HCT116 (cell line): ENCODE data around the gene GHRHR. TPM values are rescaled to one million over a fixed set of nuclear protein-coding genes. Genes with fewer than 3 reads are reported as not detected.

ENCODE experiments used
- ATAC-seq: fragments of 200-7000 bp; cut with Tn5 transposase; 2 replicates; pipeline ENCODE4 v1.9.1; 2020; ENCODE audit warnings: mild to moderate bottlenecking, moderate library complexity
- BruUV-seq: library from RNA; stranded (reverse); fragments of 400-500 nt; replicated peaks from 2 replicates; lab custom pipeline; 2021; lab: Mats Ljungman, UMichigan
- CTCF ChIA-PET: fragments of 300-600 bp; sonication (Branson Sonifier 250); formaldehyde crosslinking; loops from one replicate; lab custom pipeline; 2021; ENCODE audit warnings: antibody characterized with exemption; lab: Charles Lee
- POLR2A ChIA-PET: fragments of 300-600, 350-600 bp; sonication (Branson Sonifier 250); formaldehyde crosslinking; loops from one replicate; lab custom pipeline; 2021; ENCODE audit warnings: antibody characterized with exemption; lab: Charles Lee
- RAD21 ChIA-PET, 2 experiments: fragments of 300-600 bp; sonication (Branson Sonifier 250); formaldehyde crosslinking; loops; one replicate each; lab custom pipeline; 2023; ENCODE audit warnings: low total read pairs in 2 of 2; ENCODE audit not compliant: uncharacterized antibody in 2 of 2, unreplicated experiment in 2 of 2, low non-redundant PET in 1 of 2; lab: Charles Lee
- DNase-seq: peaks from one replicate; pipeline ENCODE4 v3.0.0-alpha.2; 2010; ENCODE audit warnings: low read depth, low spot score
- H2AFZ ChIP-seq: fragments of 200-600 bp; shearing (Covaris generic), sonication (generic); 2 replicates; pipeline ENCODE4 v1.6.1; 2017; ENCODE audit warnings: low read depth, mixed run types, mixed read lengths, antibody characterized with exemption, low read length; ENCODE audit not compliant: poor library complexity, severe bottlenecking
- H3K27ac ChIP-seq: 2 replicates; pipeline ENCODE4 v1.5.1; 2012; ENCODE audit warnings: low read depth, low read length
- H3K27me3 ChIP-seq: fragments of 200-600 bp; sonication (generic); 2 replicates; pipeline ENCODE4 v1.6.1; 2016; ENCODE audit warnings: mixed run types, low read length, mixed read lengths; ENCODE audit not compliant: insufficient read depth
- H3K36me3 ChIP-seq, 2 experiments: fragments of 200-500 bp in 1 of 2; fragments of 200-600 bp in 1 of 2; sonication (Bioruptor generic) in 1 of 2; sonication (generic) in 1 of 2; 2 replicates each; pipeline versions ENCODE4 v1.5.1 to v1.6.1; 2014 to 2016; ENCODE audit warnings: low read length in 2 of 2, inconsistent platforms in 1 of 2, mixed read lengths in 1 of 2, mixed run types in 1 of 2; ENCODE audit not compliant: insufficient read depth in 2 of 2, control insufficient read depth in 1 of 2
- H3K4me1 ChIP-seq, 2 experiments: fragments of 200-600 bp in 1 of 2; sonication (generic) in 1 of 2; 2 replicates each; pipeline versions ENCODE4 v1.5.1 to v1.6.1; 2012 to 2017; ENCODE audit warnings: low read length in 2 of 2, inconsistent platforms in 1 of 2, mild to moderate bottlenecking in 1 of 2, mixed read lengths in 1 of 2, mixed run types in 1 of 2, moderate library complexity in 1 of 2; ENCODE audit not compliant: insufficient read depth in 2 of 2, control insufficient read depth in 1 of 2
- H3K4me2 ChIP-seq: fragments of 200-600 bp; sonication (generic); 2 replicates; pipeline ENCODE4 v1.6.1; 2017; ENCODE audit warnings: mixed run types, low read length, mixed read lengths
- H3K4me3 ChIP-seq, 2 experiments: fragments of 200-600 bp in 1 of 2; sonication (generic) in 1 of 2; replicated peaks in 1 of 2; 2 replicates each; pipeline ENCODE4 v1.5.1; 2011 to 2016; ENCODE audit warnings: low read length in 2 of 2, control low read depth in 1 of 2, low read depth in 1 of 2, mild to moderate bottlenecking in 1 of 2, mixed read lengths in 1 of 2, mixed run types in 1 of 2
- H3K79me2 ChIP-seq: fragments of 200-600 bp; sonication (generic); 2 replicates; pipeline ENCODE4 v1.6.1; 2017; ENCODE audit warnings: mild to moderate bottlenecking, mixed run types, low read length, moderate library complexity, mixed read lengths; ENCODE audit not compliant: insufficient read depth
- H3K9ac ChIP-seq: fragments of 200-600 bp; sonication (generic); 2 replicates; pipeline ENCODE4 v1.6.1; 2016; ENCODE audit warnings: low read length, mixed read lengths
- H3K9me2 ChIP-seq: fragments of 200-600 bp; sonication (generic), shearing (Covaris generic); 2 replicates; pipeline ENCODE4 v1.6.1; 2017; ENCODE audit warnings: mixed run types, mild to moderate bottlenecking, moderate library complexity; ENCODE audit not compliant: insufficient read depth
- H3K9me3 ChIP-seq, 2 experiments: fragments of 200-500 bp in 1 of 2; fragments of 200-600 bp in 1 of 2; sonication (Bioruptor generic) in 1 of 2; sonication (generic) in 1 of 2; 2 replicates each; pipeline ENCODE4 v1.6.1; 2014 to 2017; ENCODE audit warnings: low read length in 2 of 2, mixed read lengths in 2 of 2, inconsistent platforms in 1 of 2, low read depth in 1 of 2, mild to moderate bottlenecking in 1 of 2, mixed run types in 1 of 2, moderate library complexity in 1 of 2; ENCODE audit not compliant: control insufficient read depth in 1 of 2, insufficient read depth in 1 of 2
- H4K20me1 ChIP-seq: fragments of 200-600 bp; sonication (generic), shearing (Covaris generic); 2 replicates; pipeline ENCODE4 v1.6.1; 2017; ENCODE audit warnings: mixed run types, mild to moderate bottlenecking, moderate library complexity; ENCODE audit not compliant: insufficient read depth
- CBX3 ChIP-seq: IDR thresholded peaks from 2 replicates; pipeline ENCODE4 v1.6.1; 2012; ENCODE audit warnings: low read depth
- CEBPB ChIP-seq: IDR thresholded peaks from 2 replicates; pipeline ENCODE4 v1.6.1; 2012; ENCODE audit warnings: low read depth
- EGR1 ChIP-seq: IDR thresholded peaks from 2 replicates; pipeline ENCODE4 v1.6.1; 2012; ENCODE audit warnings: low read depth
- ELF1 ChIP-seq: IDR thresholded peaks from 2 replicates; pipeline ENCODE4 v1.6.1; 2012; ENCODE audit warnings: low read depth, borderline replicate concordance
- EZH2 ChIP-seq: fragments of 200-600 bp; sonication (generic); IDR thresholded peaks from 2 replicates; pipeline ENCODE4 v1.6.1; 2017; ENCODE audit warnings: antibody characterized with exemption, mixed run types
- EZH2phosphoT487 ChIP-seq: fragments of 200-600 bp; IDR thresholded peaks from 2 replicates; pipeline ENCODE4 v1.6.1; 2018; ENCODE audit warnings: antibody characterized with exemption, borderline replicate concordance
- FOSL1 ChIP-seq: IDR thresholded peaks from 2 replicates; pipeline ENCODE4 v1.6.1; 2012; ENCODE audit warnings: low read depth
- JUND ChIP-seq: IDR thresholded peaks from 2 replicates; pipeline ENCODE4 v1.6.1; 2012
- POLR2A ChIP-seq: IDR thresholded peaks from 2 replicates; pipeline ENCODE4 v1.7.0; 2011; ENCODE audit warnings: borderline replicate concordance; ENCODE audit not compliant: insufficient read depth, insufficient read length; ENCODE audit errors: extremely low read depth
- REST ChIP-seq: IDR thresholded peaks from 2 replicates; pipeline ENCODE4 v1.6.1; 2012; ENCODE audit warnings: low read depth
- YY1 ChIP-seq: IDR thresholded peaks from 2 replicates; pipeline ENCODE4 v1.6.1; 2011; ENCODE audit warnings: low read length, low read depth, moderate library complexity, mild to moderate bottlenecking; ENCODE audit not compliant: insufficient replicate concordance; ENCODE audit errors: extremely low read depth
- ZFX ChIP-seq: fragments of 450-650 bp; IDR thresholded peaks from 2 replicates; pipeline ENCODE4 v1.6.1; 2017
- ZNF274 ChIP-seq: fragments of 200-500 bp; sonication (Bioruptor generic); IDR thresholded peaks from 2 replicates; pipeline ENCODE4 v1.6.1; 2014; ENCODE audit warnings: mild to moderate bottlenecking, low read depth, low read length, inconsistent platforms
- intact Hi-C: fragments of 100-400 bp; cut with micrococcal nuclease; formaldehyde crosslinking; loops from 2 replicates; pipeline ENCODE4 v1.10.0; 2022
- total RNA-seq: library from RNA; stranded (reverse); gene quantifications from one replicate; pipeline ENCODE4 v1.2.1, GENCODE V29; 2021; ENCODE audit not compliant: unreplicated experiment
- TF ChIP-seq, protein P1 (sequence below), 3 experiments: fragments of 200-600 bp in 1 of 3; sonication (generic) in 1 of 3; IDR thresholded peaks in 2 of 3; conservative IDR thresholded peaks in 1 of 3; 2 replicates each; pipeline ENCODE4 v1.5.1; 2012 to 2017; ENCODE audit warnings: low read depth in 2 of 3, low read length in 2 of 3, antibody characterized with exemption in 1 of 3, borderline replicate concordance in 1 of 3, control low read depth in 1 of 3, mild to moderate bottlenecking in 1 of 3, mixed read lengths in 1 of 3, mixed run types in 1 of 3, moderate library complexity in 1 of 3; ENCODE audit not compliant: insufficient read depth in 1 of 3
- TF ChIP-seq, protein P2 (sequence below): IDR thresholded peaks from 2 replicates; pipeline ENCODE4 v1.6.1; 2012
- TF ChIP-seq, protein P3 (sequence below): IDR thresholded peaks from 2 replicates; pipeline ENCODE4 v1.6.1; 2012

The GHRHR gene
- total RNA-seq, 1 experiment from 2014 or later, result not detected

DNA sequence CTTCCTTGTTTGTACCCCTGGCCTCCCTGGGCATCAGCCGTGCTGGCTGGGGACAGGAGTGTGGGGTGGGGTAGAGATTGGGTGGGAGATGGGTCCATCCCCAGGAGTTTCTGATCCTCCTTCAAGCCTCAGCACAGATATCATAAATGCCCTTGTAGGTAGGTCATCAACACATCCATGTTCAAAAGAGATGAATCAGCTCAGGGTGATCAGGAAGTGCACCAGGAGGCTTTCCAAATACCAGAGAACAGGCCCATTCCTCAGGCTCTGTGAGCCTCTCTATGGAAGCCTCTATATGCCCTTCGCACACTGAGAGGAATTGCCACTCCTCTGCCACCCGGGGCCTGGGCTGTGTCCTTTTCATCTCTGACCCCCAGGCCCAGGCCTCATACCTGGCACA lies 56.4 kb downstream of the GHRHR start:
- H3K4me2 ChIP-seq, result no peak overlapping the region
- no peaks in the 10 kb centered on the region for H3K9me3 ChIP-seq
- H3K9me2 ChIP-seq, result no peaks in the 10 kb centered on the region
- H3K79me2 ChIP-seq, result no peaks in the 10 kb centered on the region
- no peak overlapping the region for H2AFZ ChIP-seq
- no peaks in the 10 kb centered on the region for H3K27me3 ChIP-seq
- peaks cover 0 to 5% of the 10 kb centered on the region in 2 experiments; a peak in 1 of 4 replicates for H3K4me1 ChIP-seq
- DNase-seq (no peak), ATAC-seq (peak; percentile 44; the same call in 1 of the 2 replicates)
- H3K36me3 ChIP-seq, result no peaks in the 10 kb centered on the region
- BruUV-seq, result no TSS peak
- TF ChIP-seq EGR1, result no peak
- TF ChIP-seq EZH2, result no peak
- no peak for TF ChIP-seq EZH2phosphoT487
- no peak for TF ChIP-seq REST
- TF ChIP-seq POLR2A, result no peak
- TF ChIP-seq FOSL1, result no peak
- no peak for TF ChIP-seq CBX3
- TF ChIP-seq, protein P1, sequence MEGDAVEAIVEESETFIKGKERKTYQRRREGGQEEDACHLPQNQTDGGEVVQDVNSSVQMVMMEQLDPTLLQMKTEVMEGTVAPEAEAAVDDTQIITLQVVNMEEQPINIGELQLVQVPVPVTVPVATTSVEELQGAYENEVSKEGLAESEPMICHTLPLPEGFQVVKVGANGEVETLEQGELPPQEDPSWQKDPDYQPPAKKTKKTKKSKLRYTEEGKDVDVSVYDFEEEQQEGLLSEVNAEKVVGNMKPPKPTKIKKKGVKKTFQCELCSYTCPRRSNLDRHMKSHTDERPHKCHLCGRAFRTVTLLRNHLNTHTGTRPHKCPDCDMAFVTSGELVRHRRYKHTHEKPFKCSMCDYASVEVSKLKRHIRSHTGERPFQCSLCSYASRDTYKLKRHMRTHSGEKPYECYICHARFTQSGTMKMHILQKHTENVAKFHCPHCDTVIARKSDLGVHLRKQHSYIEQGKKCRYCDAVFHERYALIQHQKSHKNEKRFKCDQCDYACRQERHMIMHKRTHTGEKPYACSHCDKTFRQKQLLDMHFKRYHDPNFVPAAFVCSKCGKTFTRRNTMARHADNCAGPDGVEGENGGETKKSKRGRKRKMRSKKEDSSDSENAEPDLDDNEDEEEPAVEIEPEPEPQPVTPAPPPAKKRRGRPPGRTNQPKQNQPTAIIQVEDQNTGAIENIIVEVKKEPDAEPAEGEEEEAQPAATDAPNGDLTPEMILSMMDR (IDR thresholded peaks at IDR 0.05 in 2 of 3, conservative IDR thresholded peaks at IDR 0.05 in 1 of 3; ENCODE audit: borderline replicate concordance in 1 of 3, insufficient read depth in 1 of 3, low read depth in 2 of 3, low read length in 2 of 3), result no peak
- TF ChIP-seq ZNF274, result no peak
- TF ChIP-seq, protein P2, sequence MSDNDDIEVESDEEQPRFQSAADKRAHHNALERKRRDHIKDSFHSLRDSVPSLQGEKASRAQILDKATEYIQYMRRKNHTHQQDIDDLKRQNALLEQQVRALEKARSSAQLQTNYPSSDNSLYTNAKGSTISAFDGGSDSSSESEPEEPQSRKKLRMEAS, result no peak
- no peak for TF ChIP-seq ELF1
- no peak for TF ChIP-seq JUND
- no peak for TF ChIP-seq ZFX
- TF ChIP-seq, protein P3, sequence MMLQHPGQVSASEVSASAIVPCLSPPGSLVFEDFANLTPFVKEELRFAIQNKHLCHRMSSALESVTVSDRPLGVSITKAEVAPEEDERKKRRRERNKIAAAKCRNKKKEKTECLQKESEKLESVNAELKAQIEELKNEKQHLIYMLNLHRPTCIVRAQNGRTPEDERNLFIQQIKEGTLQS, result no peak
- TF ChIP-seq YY1, result no peak
- no peak for TF ChIP-seq CEBPB
- no peak overlapping the region for H3K4me3 ChIP-seq
- H4K20me1 ChIP-seq, result no peaks in the 10 kb centered on the region
- no peak overlapping the region for H3K27ac ChIP-seq
- RAD21 ChIA-PET, result no interaction called here
- no peak overlapping the region for H3K9ac ChIP-seq
- intact Hi-C loops, result no loop called here
- CTCF ChIA-PET, result interaction anchor here (1.2 kb wide), 1 partner anchor 102 kb away, joined by 4 read pairs; no protein-coding TSS in a partner anchor
- POLR2A ChIA-PET, result no interaction called here
